Upper lobe of right lung (tissue), 1 donor: ENCODE data around the gene GPR55. TPM values are rescaled to one million over a fixed set of nuclear protein-coding genes. Genes with fewer than 3 reads are reported as not detected.
"Not testable (repeated sequence)": the region's sequence is repeated elsewhere in the genome, so short reads cannot be mapped to it uniquely, and the experiment has no call there.

Experiments
- ATAC-seq: fragments of 200-7000 bp; cut with Tn5 transposase; one replicate; pipeline ENCODE4 v1.9.1; 2020; ENCODE audit warnings: mild to moderate bottlenecking, moderate library complexity
- DNase-seq: peaks from one replicate; pipeline ENCODE4 v3.0.0-alpha.2; 2020
- H3K27ac ChIP-seq: fragments of 200-600 bp; one replicate; pipeline ENCODE4 v1.8.0; 2022
- H3K27me3 ChIP-seq: fragments of 200-600 bp; one replicate; pipeline ENCODE4 v1.8.0; 2022; ENCODE audit warnings: mild to moderate bottlenecking
- H3K36me3 ChIP-seq: fragments of 200-600 bp; one replicate; pipeline ENCODE4 v1.8.0; 2022
- H3K4me1 ChIP-seq: fragments of 200-600 bp; one replicate; pipeline ENCODE4 v1.8.0; 2022
- H3K4me3 ChIP-seq: fragments of 200-600 bp; one replicate; pipeline ENCODE4 v1.8.0; 2022; ENCODE audit warnings: mild to moderate bottlenecking
- H3K9me3 ChIP-seq: fragments of 200-600 bp; one replicate; pipeline ENCODE4 v1.8.0; 2022
- intact Hi-C: fragments of 100-400 bp; cut with DNase I; formaldehyde crosslinking; loops from one replicate; pipeline ENCODE4 v1.11.0; 2022
- long read RNA-seq: library from polyadenylated mRNA; unstranded; transcript quantifications from one replicate; pipeline ENCODE4 v2.0.0, GENCODE V29; 2021
- total RNA-seq: library from RNA; stranded (reverse); fragmentation: NEBNext Ultra II Directional; extraction: Animal tissue kit (Norgen Biotek cat#: 25700); gene quantifications from one replicate; pipeline ENCODE4 v1.2.1, GENCODE V29; 2021
- TF ChIP-seq, protein P1 (sequence below): fragments of 200-600 bp; IDR thresholded peaks from one replicate; pipeline ENCODE4 v1.8.0; 2022; ENCODE audit warnings: antibody characterized with exemption
- donor health status: DM: no; HTN: yes; CAD: no; lungs with severe emphysema.

The GPR55 gene, protein sequence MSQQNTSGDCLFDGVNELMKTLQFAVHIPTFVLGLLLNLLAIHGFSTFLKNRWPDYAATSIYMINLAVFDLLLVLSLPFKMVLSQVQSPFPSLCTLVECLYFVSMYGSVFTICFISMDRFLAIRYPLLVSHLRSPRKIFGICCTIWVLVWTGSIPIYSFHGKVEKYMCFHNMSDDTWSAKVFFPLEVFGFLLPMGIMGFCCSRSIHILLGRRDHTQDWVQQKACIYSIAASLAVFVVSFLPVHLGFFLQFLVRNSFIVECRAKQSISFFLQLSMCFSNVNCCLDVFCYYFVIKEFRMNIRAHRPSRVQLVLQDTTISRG
- total RNA-seq, result 1.2 TPM
- long read RNA-seq, partial matches to known transcripts, result 0 of 2 reads
- long read RNA-seq, other reads (novel, unspliced or antisense), result 2 of 2 reads

DNA sequence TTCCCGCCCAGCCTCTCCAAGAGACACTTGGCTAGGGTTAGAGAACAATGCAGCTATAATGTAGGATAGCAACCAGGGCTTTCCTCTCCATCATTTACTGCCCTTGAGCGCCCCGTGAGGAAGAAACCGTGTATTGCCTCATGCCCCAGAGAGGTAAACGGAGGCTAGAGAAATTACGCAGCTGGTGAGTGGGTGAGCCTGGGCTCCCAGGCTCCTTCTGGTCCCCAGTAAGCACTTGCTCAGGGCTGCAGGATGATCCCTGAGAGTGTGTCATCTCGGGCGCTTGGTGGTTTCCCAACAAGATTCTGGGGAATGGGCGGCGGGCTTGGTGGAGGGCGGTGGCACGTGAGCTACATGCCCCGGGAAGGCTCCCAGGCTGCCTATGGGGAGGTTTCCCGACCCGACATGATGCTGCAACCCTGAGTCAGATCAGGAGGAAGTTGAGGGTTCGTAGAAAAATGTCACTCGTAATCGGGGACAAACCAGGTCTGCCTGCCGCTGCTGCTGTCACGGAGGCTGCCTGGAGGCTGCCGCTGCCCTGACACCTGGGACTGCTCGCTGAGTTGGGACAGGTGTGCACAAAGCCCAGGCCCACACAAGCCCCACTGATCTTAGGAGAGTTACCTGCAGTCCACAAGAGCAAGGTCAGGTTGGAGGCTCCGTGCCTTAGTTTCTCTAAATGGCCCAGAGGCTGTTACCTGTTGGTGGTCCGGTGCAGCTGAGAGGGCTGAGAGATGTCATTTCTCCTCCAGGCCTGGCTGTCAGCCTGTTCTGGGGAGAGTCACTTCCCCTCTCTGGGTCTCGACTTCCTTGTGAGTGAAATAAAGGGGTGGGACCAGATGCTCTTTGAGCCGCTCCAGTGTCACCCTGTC, at the start of gene GPR55:
Gene GPR55 (minus strand): TSS at position 773 of the 872 bp plus-strand sequence. CDS start 14,280 bp downstream, outside the sequence.
- TF ChIP-seq, protein P1, sequence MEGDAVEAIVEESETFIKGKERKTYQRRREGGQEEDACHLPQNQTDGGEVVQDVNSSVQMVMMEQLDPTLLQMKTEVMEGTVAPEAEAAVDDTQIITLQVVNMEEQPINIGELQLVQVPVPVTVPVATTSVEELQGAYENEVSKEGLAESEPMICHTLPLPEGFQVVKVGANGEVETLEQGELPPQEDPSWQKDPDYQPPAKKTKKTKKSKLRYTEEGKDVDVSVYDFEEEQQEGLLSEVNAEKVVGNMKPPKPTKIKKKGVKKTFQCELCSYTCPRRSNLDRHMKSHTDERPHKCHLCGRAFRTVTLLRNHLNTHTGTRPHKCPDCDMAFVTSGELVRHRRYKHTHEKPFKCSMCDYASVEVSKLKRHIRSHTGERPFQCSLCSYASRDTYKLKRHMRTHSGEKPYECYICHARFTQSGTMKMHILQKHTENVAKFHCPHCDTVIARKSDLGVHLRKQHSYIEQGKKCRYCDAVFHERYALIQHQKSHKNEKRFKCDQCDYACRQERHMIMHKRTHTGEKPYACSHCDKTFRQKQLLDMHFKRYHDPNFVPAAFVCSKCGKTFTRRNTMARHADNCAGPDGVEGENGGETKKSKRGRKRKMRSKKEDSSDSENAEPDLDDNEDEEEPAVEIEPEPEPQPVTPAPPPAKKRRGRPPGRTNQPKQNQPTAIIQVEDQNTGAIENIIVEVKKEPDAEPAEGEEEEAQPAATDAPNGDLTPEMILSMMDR, result peak; percentile 31
- DNase-seq, result peak; percentile 59
- H3K4me1 ChIP-seq, result no peaks in the 10 kb centered on the region
- H3K4me3 ChIP-seq, result peak within 1 kb of the TSS; percentile 26
- H3K36me3 ChIP-seq, result no peaks in the 10 kb centered on the region
- no peaks in the 10 kb centered on the region for H3K9me3 ChIP-seq
- H3K27ac ChIP-seq, result peak within 1 kb of the TSS; percentile 42
- ATAC-seq, result peak; percentile 66
- intact Hi-C loops, result no loop called here
- H3K27me3 ChIP-seq, result no peaks in the 10 kb centered on the region

DNA sequence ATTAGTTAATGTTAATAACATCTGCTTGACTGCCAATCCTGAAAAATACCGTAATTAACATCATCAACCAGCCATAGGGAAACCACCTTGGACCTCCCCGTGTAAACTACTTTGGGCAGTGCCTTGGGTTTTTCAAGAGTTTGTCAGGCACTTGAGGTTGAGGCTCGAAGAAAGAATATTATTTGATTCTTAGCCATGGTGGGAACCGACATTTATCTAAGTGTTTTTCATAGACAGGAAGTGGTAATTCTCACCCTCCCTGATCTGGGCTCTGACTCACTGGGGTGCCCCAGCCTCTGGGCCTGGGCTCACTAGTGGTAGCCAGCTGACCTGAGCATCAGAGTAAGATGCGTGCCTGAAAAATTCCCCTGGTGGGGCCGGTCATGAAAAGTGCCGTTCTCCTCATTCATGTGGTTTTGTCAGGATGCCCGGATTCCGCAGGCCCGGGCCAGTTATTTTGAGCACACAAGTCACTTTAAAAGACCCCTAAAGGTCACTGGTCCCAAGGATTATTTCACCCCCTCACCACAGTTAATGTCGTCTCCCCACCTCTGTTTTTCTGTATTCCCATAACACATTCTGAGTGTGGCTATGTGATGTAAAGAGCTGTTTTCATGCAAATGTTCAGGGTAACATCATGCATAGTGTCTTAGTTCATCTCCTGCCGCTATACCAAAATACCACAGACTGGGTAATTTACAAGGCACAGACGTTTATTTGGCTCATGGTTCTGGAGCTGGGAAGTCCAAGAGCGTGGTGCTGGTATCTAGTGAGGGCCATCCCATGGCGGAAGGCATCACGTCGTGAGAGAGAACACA, 49.3 kb upstream of the GPR55 start:
- ATAC-seq, result peak; percentile 78
- intact Hi-C loops, result no loop called here
- H3K4me3 ChIP-seq, result no peak overlapping the region

DNA sequence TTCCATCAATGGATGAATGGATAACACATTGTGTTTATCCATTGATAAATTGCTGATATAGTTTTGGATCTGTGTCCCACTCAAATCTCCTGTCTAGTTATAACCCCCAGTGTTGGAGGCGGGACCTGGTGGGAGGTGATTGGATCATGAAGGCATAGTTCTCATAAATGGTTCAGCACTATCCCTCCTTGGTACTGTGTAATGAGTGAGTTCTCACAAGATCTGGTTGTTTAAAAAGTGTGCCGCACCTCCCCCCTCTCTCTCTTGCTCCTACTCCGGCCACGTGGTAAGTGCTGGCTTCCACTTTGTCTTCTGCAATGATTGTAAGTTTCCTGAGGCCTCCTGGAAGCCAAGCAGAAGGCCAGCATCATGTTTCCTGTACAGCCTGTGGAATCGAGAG, 47.0 kb upstream of the GPR55 start:
- H3K4me1 ChIP-seq, result no peaks in the 10 kb centered on the region
- ATAC-seq, result no peak
- H3K4me3 ChIP-seq, result no peak overlapping the region

More for the DNA sequence above, 49.3 kb upstream of the GPR55 start:
- Histone ChIP-seq H3K27me3 (no peaks in the 10 kb centered on the region), H3K9me3 (no peaks in the 10 kb centered on the region), H3K4me1 (no peaks in the 10 kb centered on the region), H3K27ac (no peak overlapping the region), H3K36me3 (no peaks in the 10 kb centered on the region)
- TF ChIP-seq, protein P1, result no peak
- no peak for DNase-seq

DNA sequence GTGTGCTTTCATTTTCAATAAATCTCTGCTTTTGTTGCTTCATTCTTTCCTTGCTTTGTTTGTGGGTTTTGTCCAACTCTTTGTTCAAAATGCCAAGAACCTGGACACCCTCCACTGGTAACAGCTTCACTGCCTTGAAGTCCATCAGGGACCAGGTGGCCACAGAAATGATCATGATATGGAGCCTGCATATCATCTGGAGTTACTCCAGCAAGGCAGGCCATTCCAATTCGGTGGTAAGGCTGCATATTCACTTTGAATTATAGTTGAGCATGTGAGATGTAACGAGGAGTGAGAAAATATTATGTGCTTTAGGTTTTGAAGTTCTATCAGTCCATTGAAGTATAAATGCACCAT, 44.6 kb upstream of the GPR55 start:
- Histone ChIP-seq H3K27me3 (no peaks in the 10 kb centered on the region), H3K9me3 (no peaks in the 10 kb centered on the region), H3K27ac (no peak overlapping the region), H3K4me3 (no peak overlapping the region), H3K36me3 (no peaks in the 10 kb centered on the region), H3K4me1 (no peaks in the 10 kb centered on the region)
- intact Hi-C loops, result no loop called here
- ATAC-seq (no peak), DNase-seq (no peak)
- TF ChIP-seq, protein P1, result no peak

More for the DNA sequence above, 47.0 kb upstream of the GPR55 start:
- no peak for DNase-seq
- Histone ChIP-seq H3K9me3 (no peaks in the 10 kb centered on the region), H3K36me3 (no peaks in the 10 kb centered on the region), H3K27me3 (no peaks in the 10 kb centered on the region), H3K27ac (no peak overlapping the region)
- TF ChIP-seq, protein P1, result no peak
- intact Hi-C loops, result no loop called here

DNA sequence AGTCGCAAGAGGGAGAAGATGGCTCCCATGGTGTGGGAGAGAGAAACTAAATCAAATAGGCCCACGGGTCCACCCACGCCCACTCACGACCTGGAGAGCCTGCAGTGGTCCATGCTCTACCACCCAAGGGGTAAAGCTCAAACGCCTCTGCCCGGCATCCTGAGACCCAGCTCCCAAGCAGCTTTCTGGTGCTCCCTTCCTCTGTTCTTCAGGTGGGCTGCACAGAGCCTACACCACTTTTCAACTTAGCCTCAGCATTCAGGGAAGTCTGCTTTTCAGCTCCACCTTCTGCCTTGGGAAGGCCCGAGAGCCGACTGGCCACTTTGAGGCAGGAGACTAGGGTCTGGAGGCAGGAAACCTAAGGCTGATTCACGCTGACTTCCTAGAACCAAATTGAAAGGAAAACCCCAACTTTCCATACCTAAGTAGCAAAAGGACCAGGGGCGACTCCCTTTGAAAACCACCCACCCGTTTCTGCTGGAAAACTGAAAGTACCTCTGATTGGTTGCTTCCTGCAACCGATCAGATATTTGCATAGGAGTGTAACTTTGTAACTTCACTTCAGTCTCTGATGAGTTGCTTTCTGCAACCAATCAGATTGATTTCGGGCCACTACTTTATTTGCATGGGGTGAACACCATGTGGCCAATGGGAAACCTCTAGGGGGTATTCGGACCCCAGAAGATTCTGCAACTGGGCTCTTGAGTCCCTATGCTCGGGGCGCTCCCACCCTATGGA, 44.0 kb upstream of the GPR55 start:
- Histone ChIP-seq H3K4me3 (peak overlapping the region; percentile 14), H3K27ac (no peak overlapping the region), H3K27me3 (no peaks in the 10 kb centered on the region), H3K9me3 (no peaks in the 10 kb centered on the region), H3K36me3 (no peaks in the 10 kb centered on the region), H3K4me1 (no peaks in the 10 kb centered on the region)
- ATAC-seq (no peak), DNase-seq (no peak)
- intact Hi-C loops, result no loop called here
- TF ChIP-seq, protein P1, result no peak

DNA sequence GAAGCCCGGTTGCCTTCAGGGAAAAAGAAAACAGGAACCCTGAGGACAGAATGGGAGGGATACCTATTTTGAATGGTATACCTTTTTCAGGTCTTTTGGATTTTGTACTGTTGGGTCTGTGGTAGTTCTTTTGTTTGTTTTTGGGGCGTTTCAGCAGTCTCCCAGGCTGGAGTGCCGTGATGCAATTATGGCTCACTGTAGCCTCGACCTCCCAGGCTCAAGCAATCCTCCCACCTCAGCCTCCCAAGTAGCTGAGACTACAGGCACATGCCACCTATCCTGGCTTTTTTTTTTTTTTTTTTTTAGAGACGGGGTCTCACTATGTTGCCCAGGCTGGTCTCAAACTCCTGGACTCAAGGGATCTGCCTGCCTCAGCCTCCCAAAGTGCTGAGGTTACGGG, 43.3 kb upstream of the GPR55 start:
- DNase-seq, H3K36me3 ChIP-seq, H3K9me3 ChIP-seq, H3K27ac ChIP-seq, H3K4me1 ChIP-seq, intact Hi-C loops, H3K4me3 ChIP-seq, H3K27me3 ChIP-seq, ATAC-seq: not testable (repeated sequence)
